ENCODE measurements around the gene RPS18. TPM values are rescaled to one million over a fixed set of nuclear protein-coding genes. Genes with fewer than 3 reads are reported as not detected.

RPS18 gene
- total and polyA plus RNA-seq, 2 of the 13 experiments (the other 11 are each of a cell fraction or from before 2014, with no cell fraction given) = 3,896 to 5,806 TPM

DNA sequence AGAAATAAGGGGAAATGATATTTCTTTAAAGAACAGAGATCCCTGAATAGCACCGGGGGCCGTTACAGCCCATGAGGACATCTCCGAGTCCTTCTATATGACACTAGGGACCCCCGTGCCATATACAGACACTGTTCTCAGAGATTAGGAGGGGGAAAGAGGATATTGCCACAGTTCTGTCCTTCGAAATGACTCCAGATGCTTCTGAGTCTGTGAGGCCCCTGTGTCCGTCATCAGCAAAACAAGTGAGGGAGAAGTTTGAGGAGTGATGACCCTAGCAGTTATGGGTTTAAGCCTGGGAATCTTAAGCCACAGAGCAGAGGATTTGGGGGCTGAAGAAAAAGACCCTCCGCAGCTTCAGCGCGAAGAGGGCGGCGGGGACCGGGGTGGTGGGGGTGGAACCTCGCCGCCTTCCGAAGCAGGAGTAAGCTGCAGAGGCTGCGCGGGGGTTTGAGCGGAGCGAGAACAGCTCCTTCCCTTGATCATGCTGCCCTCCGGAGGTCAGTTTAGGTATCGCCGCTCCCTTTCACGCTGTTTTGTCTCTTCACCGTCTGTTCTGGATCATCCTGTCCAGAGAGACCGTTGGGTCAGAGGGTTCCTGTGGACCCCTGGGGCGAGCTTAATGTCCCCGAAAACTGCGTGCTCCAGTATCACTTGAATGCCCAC lies 23.8 kb upstream of the RPS18 start (continued):
- TF ChIP-seq, protein P1, sequence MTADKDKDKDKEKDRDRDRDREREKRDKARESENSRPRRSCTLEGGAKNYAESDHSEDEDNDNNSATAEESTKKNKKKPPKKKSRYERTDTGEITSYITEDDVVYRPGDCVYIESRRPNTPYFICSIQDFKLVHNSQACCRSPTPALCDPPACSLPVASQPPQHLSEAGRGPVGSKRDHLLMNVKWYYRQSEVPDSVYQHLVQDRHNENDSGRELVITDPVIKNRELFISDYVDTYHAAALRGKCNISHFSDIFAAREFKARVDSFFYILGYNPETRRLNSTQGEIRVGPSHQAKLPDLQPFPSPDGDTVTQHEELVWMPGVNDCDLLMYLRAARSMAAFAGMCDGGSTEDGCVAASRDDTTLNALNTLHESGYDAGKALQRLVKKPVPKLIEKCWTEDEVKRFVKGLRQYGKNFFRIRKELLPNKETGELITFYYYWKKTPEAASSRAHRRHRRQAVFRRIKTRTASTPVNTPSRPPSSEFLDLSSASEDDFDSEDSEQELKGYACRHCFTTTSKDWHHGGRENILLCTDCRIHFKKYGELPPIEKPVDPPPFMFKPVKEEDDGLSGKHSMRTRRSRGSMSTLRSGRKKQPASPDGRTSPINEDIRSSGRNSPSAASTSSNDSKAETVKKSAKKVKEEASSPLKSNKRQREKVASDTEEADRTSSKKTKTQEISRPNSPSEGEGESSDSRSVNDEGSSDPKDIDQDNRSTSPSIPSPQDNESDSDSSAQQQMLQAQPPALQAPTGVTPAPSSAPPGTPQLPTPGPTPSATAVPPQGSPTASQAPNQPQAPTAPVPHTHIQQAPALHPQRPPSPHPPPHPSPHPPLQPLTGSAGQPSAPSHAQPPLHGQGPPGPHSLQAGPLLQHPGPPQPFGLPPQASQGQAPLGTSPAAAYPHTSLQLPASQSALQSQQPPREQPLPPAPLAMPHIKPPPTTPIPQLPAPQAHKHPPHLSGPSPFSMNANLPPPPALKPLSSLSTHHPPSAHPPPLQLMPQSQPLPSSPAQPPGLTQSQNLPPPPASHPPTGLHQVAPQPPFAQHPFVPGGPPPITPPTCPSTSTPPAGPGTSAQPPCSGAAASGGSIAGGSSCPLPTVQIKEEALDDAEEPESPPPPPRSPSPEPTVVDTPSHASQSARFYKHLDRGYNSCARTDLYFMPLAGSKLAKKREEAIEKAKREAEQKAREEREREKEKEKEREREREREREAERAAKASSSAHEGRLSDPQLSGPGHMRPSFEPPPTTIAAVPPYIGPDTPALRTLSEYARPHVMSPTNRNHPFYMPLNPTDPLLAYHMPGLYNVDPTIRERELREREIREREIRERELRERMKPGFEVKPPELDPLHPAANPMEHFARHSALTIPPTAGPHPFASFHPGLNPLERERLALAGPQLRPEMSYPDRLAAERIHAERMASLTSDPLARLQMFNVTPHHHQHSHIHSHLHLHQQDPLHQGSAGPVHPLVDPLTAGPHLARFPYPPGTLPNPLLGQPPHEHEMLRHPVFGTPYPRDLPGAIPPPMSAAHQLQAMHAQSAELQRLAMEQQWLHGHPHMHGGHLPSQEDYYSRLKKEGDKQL (CRISPR knock-in tag; IDR thresholded peaks at IDR 0.05; ENCODE audit: low read depth) = no peak
- TF ChIP-seq ZNF572 (CRISPR knock-in tag; IDR thresholded peaks at IDR 0.05) (no peak), CREB1 (IDR thresholded peaks at IDR 0.05) (no peak), CREB1 (CRISPR knock-in tag; IDR thresholded peaks at IDR 0.05) (no peak), GLI4 (CRISPR knock-in tag; IDR thresholded peaks at IDR 0.05; ENCODE audit: borderline replicate concordance) (no peak), CHCHD3 (CRISPR knock-in tag; IDR thresholded peaks at IDR 0.05) (no peak), ZNF589 (CRISPR knock-in tag; conservative IDR thresholded peaks at IDR 0.05) (no peak), ZKSCAN8 (CRISPR knock-in tag; IDR thresholded peaks at IDR 0.05; ENCODE audit: borderline replicate concordance) (peak; percentile 65; the same call in 1 of the 2 replicates), ZNF335 (CRISPR knock-in tag; IDR thresholded peaks at IDR 0.05) (0 out of 2 replicates have a peak, but pooled peaks have one; percentile 47), NFKB2 (CRISPR knock-in tag; IDR thresholded peaks at IDR 0.05; ENCODE audit: borderline replicate concordance) (no peak), ZNF558 (CRISPR knock-in tag; IDR thresholded peaks at IDR 0.05; ENCODE audit: borderline replicate concordance) (no peak)
- TF ChIP-seq, protein P2, sequence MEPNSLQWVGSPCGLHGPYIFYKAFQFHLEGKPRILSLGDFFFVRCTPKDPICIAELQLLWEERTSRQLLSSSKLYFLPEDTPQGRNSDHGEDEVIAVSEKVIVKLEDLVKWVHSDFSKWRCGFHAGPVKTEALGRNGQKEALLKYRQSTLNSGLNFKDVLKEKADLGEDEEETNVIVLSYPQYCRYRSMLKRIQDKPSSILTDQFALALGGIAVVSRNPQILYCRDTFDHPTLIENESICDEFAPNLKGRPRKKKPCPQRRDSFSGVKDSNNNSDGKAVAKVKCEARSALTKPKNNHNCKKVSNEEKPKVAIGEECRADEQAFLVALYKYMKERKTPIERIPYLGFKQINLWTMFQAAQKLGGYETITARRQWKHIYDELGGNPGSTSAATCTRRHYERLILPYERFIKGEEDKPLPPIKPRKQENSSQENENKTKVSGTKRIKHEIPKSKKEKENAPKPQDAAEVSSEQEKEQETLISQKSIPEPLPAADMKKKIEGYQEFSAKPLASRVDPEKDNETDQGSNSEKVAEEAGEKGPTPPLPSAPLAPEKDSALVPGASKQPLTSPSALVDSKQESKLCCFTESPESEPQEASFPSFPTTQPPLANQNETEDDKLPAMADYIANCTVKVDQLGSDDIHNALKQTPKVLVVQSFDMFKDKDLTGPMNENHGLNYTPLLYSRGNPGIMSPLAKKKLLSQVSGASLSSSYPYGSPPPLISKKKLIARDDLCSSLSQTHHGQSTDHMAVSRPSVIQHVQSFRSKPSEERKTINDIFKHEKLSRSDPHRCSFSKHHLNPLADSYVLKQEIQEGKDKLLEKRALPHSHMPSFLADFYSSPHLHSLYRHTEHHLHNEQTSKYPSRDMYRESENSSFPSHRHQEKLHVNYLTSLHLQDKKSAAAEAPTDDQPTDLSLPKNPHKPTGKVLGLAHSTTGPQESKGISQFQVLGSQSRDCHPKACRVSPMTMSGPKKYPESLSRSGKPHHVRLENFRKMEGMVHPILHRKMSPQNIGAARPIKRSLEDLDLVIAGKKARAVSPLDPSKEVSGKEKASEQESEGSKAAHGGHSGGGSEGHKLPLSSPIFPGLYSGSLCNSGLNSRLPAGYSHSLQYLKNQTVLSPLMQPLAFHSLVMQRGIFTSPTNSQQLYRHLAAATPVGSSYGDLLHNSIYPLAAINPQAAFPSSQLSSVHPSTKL (CRISPR knock-in tag; IDR thresholded peaks at IDR 0.05) = peak; percentile 59
- TF ChIP-seq, protein P3, sequence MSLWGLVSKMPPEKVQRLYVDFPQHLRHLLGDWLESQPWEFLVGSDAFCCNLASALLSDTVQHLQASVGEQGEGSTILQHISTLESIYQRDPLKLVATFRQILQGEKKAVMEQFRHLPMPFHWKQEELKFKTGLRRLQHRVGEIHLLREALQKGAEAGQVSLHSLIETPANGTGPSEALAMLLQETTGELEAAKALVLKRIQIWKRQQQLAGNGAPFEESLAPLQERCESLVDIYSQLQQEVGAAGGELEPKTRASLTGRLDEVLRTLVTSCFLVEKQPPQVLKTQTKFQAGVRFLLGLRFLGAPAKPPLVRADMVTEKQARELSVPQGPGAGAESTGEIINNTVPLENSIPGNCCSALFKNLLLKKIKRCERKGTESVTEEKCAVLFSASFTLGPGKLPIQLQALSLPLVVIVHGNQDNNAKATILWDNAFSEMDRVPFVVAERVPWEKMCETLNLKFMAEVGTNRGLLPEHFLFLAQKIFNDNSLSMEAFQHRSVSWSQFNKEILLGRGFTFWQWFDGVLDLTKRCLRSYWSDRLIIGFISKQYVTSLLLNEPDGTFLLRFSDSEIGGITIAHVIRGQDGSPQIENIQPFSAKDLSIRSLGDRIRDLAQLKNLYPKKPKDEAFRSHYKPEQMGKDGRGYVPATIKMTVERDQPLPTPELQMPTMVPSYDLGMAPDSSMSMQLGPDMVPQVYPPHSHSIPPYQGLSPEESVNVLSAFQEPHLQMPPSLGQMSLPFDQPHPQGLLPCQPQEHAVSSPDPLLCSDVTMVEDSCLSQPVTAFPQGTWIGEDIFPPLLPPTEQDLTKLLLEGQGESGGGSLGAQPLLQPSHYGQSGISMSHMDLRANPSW (CRISPR knock-in tag; IDR thresholded peaks at IDR 0.05; ENCODE audit: borderline replicate concordance) = no peak
- TF ChIP-seq, protein P4, sequence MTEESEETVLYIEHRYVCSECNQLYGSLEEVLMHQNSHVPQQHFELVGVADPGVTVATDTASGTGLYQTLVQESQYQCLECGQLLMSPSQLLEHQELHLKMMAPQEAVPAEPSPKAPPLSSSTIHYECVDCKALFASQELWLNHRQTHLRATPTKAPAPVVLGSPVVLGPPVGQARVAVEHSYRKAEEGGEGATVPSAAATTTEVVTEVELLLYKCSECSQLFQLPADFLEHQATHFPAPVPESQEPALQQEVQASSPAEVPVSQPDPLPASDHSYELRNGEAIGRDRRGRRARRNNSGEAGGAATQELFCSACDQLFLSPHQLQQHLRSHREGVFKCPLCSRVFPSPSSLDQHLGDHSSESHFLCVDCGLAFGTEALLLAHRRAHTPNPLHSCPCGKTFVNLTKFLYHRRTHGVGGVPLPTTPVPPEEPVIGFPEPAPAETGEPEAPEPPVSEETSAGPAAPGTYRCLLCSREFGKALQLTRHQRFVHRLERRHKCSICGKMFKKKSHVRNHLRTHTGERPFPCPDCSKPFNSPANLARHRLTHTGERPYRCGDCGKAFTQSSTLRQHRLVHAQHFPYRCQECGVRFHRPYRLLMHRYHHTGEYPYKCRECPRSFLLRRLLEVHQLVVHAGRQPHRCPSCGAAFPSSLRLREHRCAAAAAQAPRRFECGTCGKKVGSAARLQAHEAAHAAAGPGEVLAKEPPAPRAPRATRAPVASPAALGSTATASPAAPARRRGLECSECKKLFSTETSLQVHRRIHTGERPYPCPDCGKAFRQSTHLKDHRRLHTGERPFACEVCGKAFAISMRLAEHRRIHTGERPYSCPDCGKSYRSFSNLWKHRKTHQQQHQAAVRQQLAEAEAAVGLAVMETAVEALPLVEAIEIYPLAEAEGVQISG (CRISPR knock-in tag; IDR thresholded peaks at IDR 0.05) = peak; percentile 67; the same call in 1 of the 2 replicates

All from HepG2 (cell line).